Measurements from ENCODE around the gene LSAMP.

LSAMP gene

GRCh38 chr3:116298151-116298550 lies 147.1 kb downstream of the LSAMP start:
- no peak for DNase-seq (ENCODE audit: low read depth in 3 of 3, low spot score in 1 of 3)

GRCh38 chr3:116291141-116291540 lies 154.1 kb downstream of the LSAMP start:
- DNase-seq (ENCODE audit: low read depth in 3 of 3, low spot score in 1 of 3), result no peak

- DNase-seq (ENCODE audit: low read depth in 3 of 3, low spot score in 1 of 3), result no peak
These were observed 156.8 kb downstream of the LSAMP start for GRCh38 chr3:116288485-116288884.

GRCh38 chr3:116285781-116286421 lies 159.4 kb downstream of the LSAMP start:
- no peak for DNase-seq (ENCODE audit: low read depth in 3 of 3, low spot score in 1 of 3)

GRCh38 chr3:116281313-116282143 lies 163.8 kb downstream of the LSAMP start:
- DNase-seq (ENCODE audit: low read depth in 3 of 3, low spot score in 1 of 3), result no peak

GRCh38 chr3:116280130-116280740 lies 165.1 kb downstream of the LSAMP start:
- no peak for DNase-seq (ENCODE audit: low read depth in 3 of 3, low spot score in 1 of 3)

- no peak for DNase-seq (ENCODE audit: low read depth in 3 of 3, low spot score in 1 of 3)
These were observed 168.6 kb downstream of the LSAMP start for GRCh38 chr3:116276675-116277074.

GRCh38 chr3:116270056-116270455 lies 175.2 kb downstream of the LSAMP start:
- no peak for DNase-seq (ENCODE audit: low read depth in 3 of 3, low spot score in 1 of 3)

- DNase-seq (ENCODE audit: low read depth in 3 of 3, low spot score in 1 of 3), result no peak
These were observed 178.2 kb downstream of the LSAMP start for GRCh38 chr3:116267116-116267515.

GRCh38 chr3:116265976-116266584 lies 179.2 kb downstream of the LSAMP start:
- no peak for DNase-seq (ENCODE audit: low read depth in 3 of 3, low spot score in 1 of 3)

- DNase-seq (ENCODE audit: low read depth in 3 of 3, low spot score in 1 of 3), result no peak
These were observed 180.0 kb downstream of the LSAMP start for GRCh38 chr3:116265320-116265695.

- no peak for DNase-seq (ENCODE audit: low read depth in 3 of 3, low spot score in 1 of 3)
These were observed 180.6 kb downstream of the LSAMP start for GRCh38 chr3:116264546-116265319.

- DNase-seq (ENCODE audit: low read depth in 3 of 3, low spot score in 1 of 3), result no peak
These were observed 181.3 kb downstream of the LSAMP start for GRCh38 chr3:116263842-116264545.

- DNase-seq (ENCODE audit: low read depth in 3 of 3, low spot score in 1 of 3), result no peak
These were observed 184.8 kb downstream of the LSAMP start for GRCh38 chr3:116260491-116260890.

- DNase-seq (ENCODE audit: low read depth in 3 of 3, low spot score in 1 of 3), result no peak
These were observed 185.3 kb downstream of the LSAMP start for GRCh38 chr3:116259984-116260383.

- DNase-seq (ENCODE audit: low read depth in 3 of 3, low spot score in 1 of 3), result no peak
These were observed 188.3 kb downstream of the LSAMP start for GRCh38 chr3:116256843-116257485.

GRCh38 chr3:116254541-116254940 lies 190.7 kb downstream of the LSAMP start:
- no peak for DNase-seq (ENCODE audit: low read depth in 3 of 3, low spot score in 1 of 3)

GRCh38 chr3:116253511-116253910 lies 191.8 kb downstream of the LSAMP start:
- DNase-seq (ENCODE audit: low read depth in 3 of 3, low spot score in 1 of 3), result no peak

GRCh38 chr3:116247605-116248004 lies 197.7 kb downstream of the LSAMP start:
- DNase-seq (ENCODE audit: low read depth in 3 of 3, low spot score in 1 of 3), result no peak

- no peak for DNase-seq (ENCODE audit: low read depth in 3 of 3, low spot score in 1 of 3)
These were observed 198.8 kb downstream of the LSAMP start for GRCh38 chr3:116246406-116246980.
